ENCODE measurements around the gene PRKCB.

PRKCB gene

GRCh38 chr16:23866621-23867020 is 30.8 kb downstream of the PRKCB start:
- DNase-seq (ENCODE audit: low read depth in 2 of 2), result no peak

GRCh38 chr16:23867566-23867965 is 31.8 kb downstream of the PRKCB start:
- DNase-seq (ENCODE audit: low read depth in 2 of 2), result no peak

DNA sequence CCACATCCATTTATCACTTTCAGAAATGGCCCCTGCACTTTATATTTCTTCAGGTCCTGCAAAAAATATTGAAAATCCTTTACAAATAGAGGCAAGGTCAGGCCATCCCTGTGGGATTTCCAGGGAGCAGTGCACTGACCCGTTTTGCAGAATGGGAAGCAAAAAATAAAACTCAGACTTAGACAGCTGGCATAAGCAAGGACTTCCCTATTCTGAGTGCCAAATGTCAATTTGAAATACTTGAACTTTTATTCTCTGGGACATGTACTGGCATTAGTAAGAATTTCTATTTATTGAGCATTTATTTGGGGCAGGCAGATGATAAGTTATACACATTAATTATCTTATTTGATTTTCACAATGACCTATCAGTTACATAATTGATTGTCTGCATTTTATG is 32.4 kb downstream of the PRKCB start:
- no peak for DNase-seq (ENCODE audit: low read depth in 2 of 2)

GRCh38 chr16:23869052-23869451 is 33.3 kb downstream of the PRKCB start:
- no peak for DNase-seq (ENCODE audit: low read depth in 2 of 2)

- DNase-seq (ENCODE audit: low read depth in 2 of 2), result no peak
Measured at GRCh38 chr16:23871924-23872323, 36.1 kb downstream of the PRKCB start.

DNA sequence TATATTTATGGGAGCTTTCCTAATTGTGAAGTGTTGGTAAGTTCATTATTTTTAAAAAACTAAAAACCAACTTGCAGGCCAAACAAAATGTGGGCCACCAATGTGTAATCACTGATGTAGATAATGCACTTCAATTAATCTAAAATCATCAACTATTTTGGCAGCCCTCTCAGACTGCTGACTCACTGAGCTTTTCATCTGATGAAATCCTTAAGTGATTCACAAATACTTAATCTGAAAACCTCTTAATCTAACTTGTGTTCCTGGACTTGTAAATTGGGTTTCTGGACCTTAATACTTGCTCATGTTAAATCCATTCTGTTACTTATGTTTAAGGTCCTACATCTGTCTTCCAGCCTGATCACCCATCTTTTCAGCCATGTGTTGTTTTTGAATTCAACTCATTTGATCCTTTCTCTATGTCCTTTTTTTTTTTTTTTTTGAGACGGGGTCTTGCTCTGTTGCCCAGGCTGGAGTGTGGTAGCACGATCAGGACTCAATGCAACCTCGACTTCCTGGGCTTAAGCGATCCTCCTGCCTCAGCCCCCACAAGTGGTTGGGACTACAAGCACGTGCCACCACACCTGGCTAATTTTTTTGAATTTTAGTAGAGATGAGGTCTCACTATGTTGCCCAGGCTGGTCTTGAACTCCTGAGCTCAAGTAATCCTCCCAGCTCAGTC is 39.0 kb downstream of the PRKCB start:
- no peak for DNase-seq (ENCODE audit: low read depth in 2 of 2)

DNA sequence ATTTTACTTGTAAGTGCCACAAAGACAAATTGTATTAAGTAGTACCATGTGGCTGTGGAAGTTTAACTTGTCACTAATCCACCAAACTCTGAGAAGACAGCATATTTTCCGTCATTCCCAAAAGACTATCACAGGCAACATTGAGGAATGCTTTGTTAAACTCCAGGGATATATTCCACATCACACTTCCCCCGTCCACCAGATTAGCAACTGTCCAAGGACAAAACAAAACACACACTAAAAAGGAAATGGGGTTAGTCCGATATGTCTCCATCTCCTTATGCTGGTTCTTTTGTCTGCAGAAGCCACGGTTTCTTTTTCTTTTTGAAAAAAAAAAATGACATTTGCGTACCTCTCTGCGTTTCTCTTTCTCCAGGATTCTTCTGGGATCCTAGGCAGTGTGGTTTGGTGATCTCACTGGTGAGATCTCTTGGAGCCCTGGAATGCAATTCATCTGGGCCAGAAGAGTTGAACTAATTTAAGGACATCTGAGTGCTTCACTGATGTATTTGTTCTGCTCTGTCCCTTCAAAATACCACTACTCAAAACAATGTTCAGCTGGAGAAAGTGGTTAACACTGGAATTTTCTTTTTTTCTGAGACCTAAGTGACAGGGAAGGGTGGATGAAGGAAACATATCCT is 40.6 kb downstream of the PRKCB start:
- no peak for DNase-seq (ENCODE audit: low read depth in 2 of 2)

DNA sequence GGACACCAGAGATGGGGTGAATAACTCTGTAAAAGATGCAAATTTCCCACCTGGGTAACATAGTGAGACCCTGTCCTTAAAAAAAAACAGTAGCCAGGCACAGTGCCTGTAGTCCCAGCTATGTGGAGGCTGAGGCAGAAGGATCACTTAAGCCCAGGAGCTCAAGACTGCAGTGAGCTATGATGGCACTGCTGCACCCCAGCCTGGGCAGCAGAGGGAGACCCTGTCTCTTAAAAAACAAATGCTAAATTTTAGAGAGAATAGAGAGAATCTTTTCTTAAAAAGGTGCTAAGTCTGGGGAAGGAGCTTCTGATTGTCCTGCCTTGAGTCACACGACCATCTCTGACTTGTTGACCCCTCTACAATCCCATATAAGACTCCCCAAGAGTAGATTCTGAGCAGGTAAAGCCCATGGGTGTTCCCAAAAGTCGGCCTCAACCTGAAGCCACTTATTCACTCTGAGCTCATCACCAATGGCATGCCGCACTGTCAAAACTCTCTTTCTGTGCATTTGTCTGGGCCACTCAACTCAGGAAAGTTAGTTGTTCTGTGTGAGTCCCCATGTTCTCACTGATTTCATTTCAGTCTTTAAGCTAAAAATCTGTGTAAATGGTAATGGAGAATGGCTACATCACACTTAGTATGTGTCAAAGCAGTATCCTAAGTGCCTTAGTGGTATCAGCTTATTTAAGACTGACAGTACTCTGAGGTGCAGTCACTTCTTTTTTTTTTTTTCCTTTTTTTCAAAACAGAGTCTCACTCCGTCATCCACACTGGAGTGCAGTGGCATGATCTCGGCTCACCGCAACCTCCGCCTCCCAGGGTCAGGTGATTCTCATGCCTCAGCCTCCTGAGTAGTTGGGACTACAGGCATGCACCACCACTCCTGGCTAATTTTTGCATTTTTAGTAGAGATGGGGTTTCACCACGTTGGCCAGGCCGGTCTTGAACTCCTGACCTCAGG is 41.6 kb downstream of the PRKCB start:
- DNase-seq (ENCODE audit: low read depth in 2 of 2), result no peak

DNA sequence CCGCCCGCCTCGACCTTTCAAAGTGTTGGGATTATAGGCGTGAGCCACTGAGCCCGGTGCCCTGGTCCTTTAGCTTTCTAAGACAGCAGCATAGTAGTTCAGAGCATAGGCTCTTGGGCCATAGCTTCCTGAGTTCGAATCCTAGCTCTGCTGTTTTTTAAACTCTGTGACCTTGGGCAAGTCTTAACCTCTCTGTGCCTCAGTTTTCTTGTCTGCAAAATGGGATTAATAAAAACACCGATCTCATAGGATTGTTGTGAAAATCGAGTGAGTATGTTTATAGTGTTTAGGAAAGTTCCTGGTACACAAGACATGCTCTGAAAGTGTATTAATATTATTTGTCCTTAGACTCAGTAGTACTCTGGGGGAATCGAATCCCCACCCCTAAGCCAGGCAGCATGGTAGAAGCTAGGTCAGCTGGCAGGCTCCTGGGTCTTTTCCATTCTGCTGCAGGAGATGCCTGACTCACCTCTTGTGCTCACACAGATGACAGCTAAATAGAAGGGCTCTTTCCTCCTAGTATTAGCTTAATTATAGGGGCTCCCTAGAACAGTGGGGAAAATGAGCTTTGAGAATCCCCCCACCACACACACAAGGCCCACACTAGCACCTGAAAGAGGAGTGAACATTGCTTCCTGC is 44.1 kb downstream of the PRKCB start:
- DNase-seq (ENCODE audit: low read depth in 2 of 2), result no peak

DNA sequence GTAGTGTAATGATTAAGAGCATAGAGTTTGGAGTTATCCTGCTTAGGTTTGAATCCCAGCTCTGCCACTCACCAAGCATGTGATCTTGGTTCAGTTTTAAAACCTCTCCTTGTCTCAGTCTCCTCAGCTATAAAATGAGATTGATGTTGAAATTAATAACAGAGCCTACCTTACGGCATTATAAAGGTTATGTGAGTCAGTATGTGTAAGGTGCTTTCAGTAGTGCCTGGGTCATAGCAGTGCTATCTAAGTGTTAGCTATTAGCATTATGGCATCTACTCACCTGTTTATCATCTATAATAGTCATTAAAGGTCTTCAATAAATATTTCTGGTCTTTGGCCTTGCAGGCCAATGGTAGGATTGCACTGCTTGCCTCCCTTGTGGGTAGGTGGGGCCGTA is 53.4 kb downstream of the PRKCB start:
- no peak for DNase-seq (ENCODE audit: low read depth in 2 of 2)

DNA sequence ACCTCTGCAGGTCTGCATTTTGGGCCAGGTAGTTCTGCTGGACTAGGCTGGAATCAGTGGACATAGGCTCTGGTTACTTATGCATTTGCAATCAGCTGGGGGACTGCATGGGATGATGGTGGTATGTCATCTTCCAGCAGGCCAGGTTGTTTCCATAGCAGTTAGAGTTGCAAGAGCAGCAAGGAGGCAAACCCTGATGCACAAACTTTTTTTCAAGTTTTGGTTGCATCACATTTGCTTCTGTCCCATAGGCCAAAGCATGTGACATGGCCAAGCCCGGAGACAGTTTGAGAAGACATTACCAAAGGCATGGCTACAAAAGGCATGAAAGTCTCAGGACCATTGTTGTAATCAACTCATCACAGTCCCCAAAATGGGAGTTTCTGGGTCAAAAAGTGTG is 58.2 kb downstream of the PRKCB start:
- no peak for DNase-seq (ENCODE audit: low read depth in 2 of 2)

DNA sequence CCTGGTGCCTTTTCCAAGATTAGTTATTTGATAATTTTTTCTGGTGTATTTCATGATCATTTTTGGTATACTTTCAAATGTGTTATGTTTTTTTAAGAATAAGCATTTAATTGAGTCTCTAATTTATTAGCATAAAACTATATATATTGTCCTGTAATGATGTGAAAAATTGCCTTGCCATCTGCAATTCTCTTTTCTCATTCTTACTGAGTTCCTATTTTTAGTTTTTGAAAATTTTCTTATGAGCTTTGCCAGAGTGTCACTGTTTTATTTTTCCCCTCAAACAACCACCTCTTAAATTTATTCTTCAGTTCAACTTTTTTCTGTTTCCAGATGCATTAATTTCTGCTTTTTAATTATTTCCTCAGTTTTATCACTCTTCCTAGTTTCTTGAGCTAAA is 59.3 kb downstream of the PRKCB start:
- DNase-seq (ENCODE audit: low read depth in 2 of 2), result no peak

GRCh38 chr16:23896832-23897821 is 61.3 kb downstream of the PRKCB start:
- DNase-seq (ENCODE audit: low read depth in 2 of 2), result no peak

- DNase-seq (ENCODE audit: low read depth in 2 of 2), result no peak
Measured at GRCh38 chr16:23898682-23899430, 63.1 kb downstream of the PRKCB start.

- no peak for DNase-seq (ENCODE audit: low read depth in 2 of 2)
Measured at GRCh38 chr16:23899869-23900268, 64.1 kb downstream of the PRKCB start.

DNA sequence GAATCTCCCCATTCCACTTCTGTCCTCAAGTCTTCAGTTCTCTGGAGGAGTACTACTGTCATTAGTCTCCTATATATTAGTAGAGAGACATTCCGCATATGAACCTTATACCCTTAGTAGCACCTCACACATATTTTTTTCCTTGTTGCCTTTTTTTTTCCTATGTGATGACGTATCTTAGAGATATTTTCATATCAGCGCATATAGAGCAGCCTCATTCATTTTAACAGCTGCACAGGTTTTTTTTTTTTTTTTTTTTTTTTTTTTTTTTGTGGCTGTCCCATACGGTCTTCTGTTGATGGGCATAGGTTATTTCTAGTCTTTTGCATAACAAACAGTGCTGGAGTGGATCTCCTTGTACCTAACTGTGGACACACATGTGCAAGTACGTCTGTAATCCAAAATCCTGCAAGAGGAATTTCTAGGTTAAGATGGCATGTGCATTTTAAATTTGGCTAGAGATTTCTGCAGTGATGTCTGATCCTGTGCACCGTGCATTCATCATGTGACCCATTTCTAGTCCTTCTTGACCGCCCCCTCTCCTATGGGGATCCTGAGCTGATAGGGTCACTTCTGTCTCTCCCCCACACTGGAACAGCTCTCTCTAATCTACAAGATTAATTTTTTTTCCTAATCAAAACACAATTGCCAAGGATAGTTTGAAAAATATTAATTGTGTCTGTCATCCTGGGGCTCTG is 64.8 kb downstream of the PRKCB start:
- DNase-seq (ENCODE audit: low read depth in 2 of 2), result no peak

- DNase-seq (ENCODE audit: low read depth in 2 of 2), result no peak
Measured at GRCh38 chr16:23901178-23902033, 65.6 kb downstream of the PRKCB start.

GRCh38 chr16:23902034-23902747 is 66.4 kb downstream of the PRKCB start:
- DNase-seq (ENCODE audit: low read depth in 2 of 2), result no peak
